Esophagus squamous epithelium (tissue), 5 donors: ENCODE measurements around the gene MYH10. TPM values are rescaled to one million over a fixed set of nuclear protein-coding genes. Genes with fewer than 3 reads are reported as not detected.

Source experiments
- DNase-seq: peaks from one replicate; lab custom pipeline; 2025; lab: John Stamatoyannopoulos, UW
- H3K27ac ChIP-seq, 4 donors: fragments of 200-600 bp; sonication (generic); one replicate each; pipeline ENCODE4 v1.5.1; 2016 to 2019; ENCODE audit warnings: mild to moderate bottlenecking in 1 of 4
- H3K27me3 ChIP-seq, 4 donors: fragments of 200-600 bp; sonication (generic); 1 replicate in 3 of 4; 2 replicates in 1 of 4; pipeline versions ENCODE4 v1.5.1 to v1.6.0; 2017 to 2021; ENCODE audit warnings: antibody characterized with exemption in 1 of 4
- H3K36me3 ChIP-seq, 3 donors: fragments of 200-600 bp; sonication (generic); one replicate each; pipeline ENCODE4 v1.5.1; 2016 to 2019
- H3K4me1 ChIP-seq, 3 donors: fragments of 200-600 bp; sonication (generic); one replicate each; pipeline ENCODE4 v1.5.1; 2017 to 2019
- H3K4me3 ChIP-seq, 4 donors: fragments of 200-600 bp; sonication (generic); 1 replicate in 3 of 4; 2 replicates in 1 of 4; pipeline ENCODE4 v1.5.1; 2016 to 2019; ENCODE audit warnings: mild to moderate bottlenecking in 2 of 4, moderate library complexity in 1 of 4
- H3K9me3 ChIP-seq, 3 donors: fragments of 200-600 bp; sonication (generic); one replicate each; pipeline ENCODE4 v1.5.1; 2016 to 2019
- CTCF ChIP-seq, 6 experiments: fragments of 450-650 bp in 4 of 6; fragments of 200-600 bp in 2 of 6; sonication (generic) in 2 of 6; IDR thresholded peaks; one replicate each; pipeline ENCODE4 v1.5.1; 2016 to 2019; ENCODE audit warnings: antibody characterized with exemption in 6 of 6, mild to moderate bottlenecking in 4 of 6, moderate library complexity in 4 of 6
- POLR2A ChIP-seq, 4 donors: fragments of 450-650 bp; IDR thresholded peaks; one replicate each; pipeline ENCODE4 v1.6.1; 2017; ENCODE audit warnings: antibody characterized with exemption in 4 of 4, mild to moderate bottlenecking in 4 of 4, moderate library complexity in 3 of 4
- WGBS, 2 donors: methylation state at CpG; one replicate each; pipeline ENCODE4 v1.1.5; 2018; 5-methylcytosine and 5-hydroxymethylcytosine counted together
- intact Hi-C: fragments of 100-400 bp; cut with DNase I; formaldehyde crosslinking; loops from one replicate; pipeline ENCODE4 v1.15.0; 2022
- total RNA-seq, 4 donors: library from RNA; depleted of rRNA; stranded (reverse); fragments of >200 nt; gene quantifications; one replicate each; pipeline ENCODE4 v1.1.0, GENCODE V29; 2016
- donor health status: DM: yes; HTN: yes; CAD: no.

Gene MYH10
- total RNA-seq, 4 donors from 2014 or later, result 5.8 to 25.6 (median 14.7) TPM

- H3K4me3 ChIP-seq, result no peak overlapping the region
- no peak for TF ChIP-seq POLR2A (IDR thresholded peaks at IDR 0.05)
- TF ChIP-seq CTCF (IDR thresholded peaks at IDR 0.05), result no peak
- 86% methylated on average over 4 of the region's 5 CpGs; no CpG with 5 or more reads in 1 of the 2 donors for WGBS, 2 donors
- intact Hi-C loops, result no loop called here
- peaks cover 0 to 21% (median 5%) of the 10 kb centered on the region in 3 donors for H3K4me1 ChIP-seq
- H3K27me3 ChIP-seq, result no peaks in the 10 kb centered on the region
- peaks cover 0 to 10% (median 8%) of the 10 kb centered on the region in 3 donors for H3K9me3 ChIP-seq
- no peak for DNase-seq
- peaks cover 3 to 94% (median 6%) of the 10 kb centered on the region in 3 donors for H3K36me3 ChIP-seq
- H3K27ac ChIP-seq, result no peak overlapping the region
These were observed 148.8 kb downstream of the MYH10 start for GRCh38 chr17:8481703-8482102.

DNA sequence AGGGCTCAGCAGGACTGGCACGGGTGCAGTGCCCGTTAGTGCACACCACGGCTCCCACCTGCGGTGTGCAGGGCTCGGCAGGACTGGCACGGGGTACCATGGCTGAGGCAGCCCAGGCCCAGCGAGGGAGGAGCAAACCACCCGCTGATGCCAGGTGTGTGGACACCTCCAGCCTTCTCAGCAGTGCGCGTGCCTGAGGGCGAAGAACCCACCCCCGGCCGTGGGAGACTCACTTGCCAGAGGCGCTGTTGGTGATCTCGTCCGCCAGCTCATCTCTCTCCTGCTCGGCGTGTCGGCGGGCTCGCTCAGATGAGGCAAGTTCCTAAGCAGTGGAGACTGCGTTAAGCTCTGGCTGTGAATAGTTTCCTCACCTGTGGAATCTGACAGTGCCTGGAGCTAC is 149.4 kb downstream of the MYH10 start:
- intact Hi-C loops, result no loop called here
- TF ChIP-seq CTCF (IDR thresholded peaks at IDR 0.05) (no peak), POLR2A (IDR thresholded peaks at IDR 0.05) (no peak)
- Histone ChIP-seq H3K27me3 (no peaks in the 10 kb centered on the region), H3K9me3 (peaks cover 0 to 10% (median 8%) of the 10 kb centered on the region in 3 donors), H3K36me3 (peaks cover 7 to 97% (median 12%) of the 10 kb centered on the region in 3 donors), H3K4me3 (no peak overlapping the region), H3K27ac (no peak overlapping the region), H3K4me1 (peaks cover 0 to 21% (median 5%) of the 10 kb centered on the region in 3 donors)
- 80 to 83% methylated on average over 8 to 12 of the region's 22 CpGs for WGBS, 2 donors
- DNase-seq, result no peak

DNA sequence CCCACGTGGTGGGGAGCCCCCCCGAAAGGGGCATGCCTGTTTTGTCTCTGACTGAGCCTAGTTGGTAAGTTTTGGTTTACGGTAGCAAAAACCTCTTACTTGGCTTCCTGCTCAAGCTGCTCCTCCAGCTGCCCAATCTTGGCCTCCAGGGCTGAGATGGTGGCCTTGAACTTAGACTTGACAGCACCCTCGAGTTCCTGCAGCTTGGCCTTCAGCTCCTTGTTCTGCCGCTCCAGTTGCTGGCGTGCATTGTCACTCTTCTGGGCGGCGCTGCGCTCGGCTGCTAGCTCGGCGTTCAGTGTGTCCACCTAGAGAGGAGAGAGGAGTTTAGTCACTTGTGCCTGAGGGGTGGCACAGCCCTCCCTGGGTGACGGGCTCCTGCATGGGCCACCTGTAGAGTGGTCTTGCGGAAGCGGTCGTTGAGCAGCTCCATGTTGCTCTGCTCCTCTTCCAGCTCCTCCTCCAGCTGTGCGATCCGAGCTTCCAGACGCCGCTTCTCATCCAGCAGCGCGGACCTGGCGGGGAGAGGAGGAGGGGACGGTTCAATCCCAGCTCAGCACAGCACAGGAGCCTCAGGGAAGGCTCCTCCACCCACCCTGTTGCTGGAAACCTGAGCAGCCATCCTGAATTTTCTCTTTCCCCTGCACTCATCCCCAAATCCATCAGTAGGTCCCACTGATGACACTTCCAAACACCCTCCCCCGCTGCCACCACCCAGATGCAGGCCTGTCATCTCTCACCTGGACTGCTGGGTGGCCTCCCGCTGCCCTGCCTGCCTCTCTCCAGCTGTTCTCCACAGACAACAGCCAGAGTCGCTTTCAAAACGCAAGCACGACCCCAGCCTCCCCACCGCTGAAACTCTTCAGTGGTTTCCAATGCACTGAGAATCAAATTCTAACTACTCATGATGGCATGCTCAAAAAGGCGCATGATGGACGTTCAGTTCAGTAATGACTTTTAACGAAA is 150.2 kb downstream of the MYH10 start:
- Histone ChIP-seq H3K36me3 (peaks cover 14 to 97% (median 18%) of the 10 kb centered on the region in 3 donors), H3K27me3 (no peaks in the 10 kb centered on the region), H3K4me3 (peak overlapping the region in 1 of 4 donors; percentile 0), H3K9me3 (peaks cover 0 to 10% (median 8%) of the 10 kb centered on the region in 3 donors), H3K27ac (peak overlapping the region in 3 of 4 donors; percentile 46 to 75 (median 64)), H3K4me1 (peaks cover 0 to 21% (median 5%) of the 10 kb centered on the region in 3 donors)
- TF ChIP-seq POLR2A (IDR thresholded peaks at IDR 0.05) (no peak), CTCF (IDR thresholded peaks at IDR 0.05) (no peak)
- intact Hi-C loops, result no loop called here
- 77 to 79% methylated on average over 12 to 13 of the region's 33 CpGs for WGBS, 2 donors
- no peak for DNase-seq

- DNase-seq, result no peak
- peaks cover 0 to 5% (median 4%) of the 10 kb centered on the region in 3 donors for H3K9me3 ChIP-seq
- peak overlapping the region in 3 of 4 donors; percentile 46 to 75 (median 64) for H3K27ac ChIP-seq
- no peaks in the 10 kb centered on the region for H3K27me3 ChIP-seq
- intact Hi-C loops, result no loop called here
- TF ChIP-seq POLR2A (IDR thresholded peaks at IDR 0.05), result no peak
- TF ChIP-seq CTCF (IDR thresholded peaks at IDR 0.05), result no peak
- peaks cover 19 to 100% (median 24%) of the 10 kb centered on the region in 3 donors for H3K36me3 ChIP-seq
- peaks cover 0 to 21% (median 5%) of the 10 kb centered on the region in 3 donors for H3K4me1 ChIP-seq
- WGBS, 2 donors, result 59 to 81% methylated on average over 11 of the region's 11 CpGs
- peak overlapping the region in 1 of 4 donors; percentile 0 for H3K4me3 ChIP-seq
These were observed 151.0 kb downstream of the MYH10 start for GRCh38 chr17:8479431-8479947.
